Stimulated activated CD4-positive, alpha-beta T cell treated with anti-CD3 and anti-CD28 coated beads, Interleukin-2, amount 100 ng/mL, for 48 hours (primary cell): ENCODE data around the gene SUSD4.

Source experiments
- DNase-seq, 2 donors: peaks; one replicate each; pipeline ENCODE4 v3.0.0-alpha.2; 2020

SUSD4 gene

DNA sequence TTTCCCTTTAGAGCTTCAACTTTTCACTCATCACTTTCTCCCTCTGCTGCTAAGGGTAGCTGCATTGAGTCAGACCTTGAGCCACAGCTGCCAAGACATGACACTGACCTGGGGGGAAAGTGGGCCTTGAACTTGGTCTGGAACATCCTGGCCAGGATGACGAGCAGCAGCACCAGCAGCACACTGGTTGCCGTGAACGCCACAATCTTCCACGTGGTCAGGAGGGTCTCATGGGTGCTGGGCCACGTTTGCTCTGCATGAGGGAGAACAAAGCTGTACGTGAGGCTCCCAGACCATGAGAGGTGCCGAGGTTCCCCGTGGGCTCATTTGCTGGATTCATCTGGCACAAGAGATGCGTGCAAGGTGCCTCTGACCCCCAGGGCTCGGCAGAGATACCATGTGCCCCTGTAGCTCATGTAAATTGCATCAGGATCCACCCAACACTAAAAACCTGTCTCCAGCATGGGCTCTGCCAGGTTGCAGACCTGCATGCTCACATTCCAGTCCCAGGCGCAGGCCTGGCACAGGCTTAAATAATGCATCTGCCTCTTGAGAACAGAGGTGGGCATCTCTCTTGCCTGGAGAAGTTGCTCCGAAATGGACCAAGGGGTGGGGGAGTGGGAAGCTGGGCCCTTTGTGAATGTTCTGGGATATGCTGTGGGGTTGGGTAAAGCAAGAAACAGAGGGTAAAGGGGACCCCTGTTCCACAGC is 136.3 kb downstream of the SUSD4 start:
- DNase-seq: no peak

GRCh38 chr1:223227031-223227430 is 136.9 kb downstream of the SUSD4 start:
- no peak for DNase-seq

DNA sequence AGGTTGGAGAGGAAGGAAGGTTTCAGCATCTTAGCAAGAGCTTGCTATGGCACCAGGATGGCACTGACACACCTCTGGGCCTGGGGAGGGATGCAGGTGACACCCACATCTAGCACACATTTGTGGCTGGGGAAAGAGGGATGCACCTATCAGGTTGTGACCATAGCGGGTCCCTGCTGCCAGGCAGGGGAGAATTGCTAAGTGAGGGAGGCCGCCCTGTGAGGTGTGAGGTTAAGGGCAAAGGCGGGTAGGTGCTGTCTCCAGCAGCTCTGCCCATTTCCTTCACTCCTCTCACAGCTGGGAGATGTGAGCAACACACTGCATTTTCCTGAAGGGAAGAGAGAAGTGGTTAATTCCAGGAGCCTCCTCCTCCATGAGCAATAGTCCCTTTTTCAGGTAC is 137.7 kb downstream of the SUSD4 start:
- no peak for DNase-seq

DNA sequence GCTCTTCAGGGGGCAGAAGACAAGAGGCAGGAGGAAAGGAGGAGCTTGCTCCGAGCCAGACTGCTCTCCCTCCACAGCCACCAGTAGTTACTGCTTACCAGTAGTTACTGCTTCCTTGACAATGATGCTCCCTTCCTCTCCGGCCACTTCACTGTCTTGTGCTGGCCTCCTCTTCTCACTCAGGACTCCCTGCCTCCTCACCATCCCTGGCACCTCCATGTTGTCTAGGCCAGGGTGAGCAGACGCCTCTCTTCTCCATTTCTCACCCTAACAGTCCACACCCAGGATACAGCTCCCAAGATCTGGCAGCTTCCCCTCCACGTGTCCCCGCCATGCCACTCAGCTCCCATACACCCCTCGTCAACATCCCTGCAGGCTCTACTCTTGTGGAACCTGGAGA is 138.5 kb downstream of the SUSD4 start:
- DNase-seq: no peak

DNA sequence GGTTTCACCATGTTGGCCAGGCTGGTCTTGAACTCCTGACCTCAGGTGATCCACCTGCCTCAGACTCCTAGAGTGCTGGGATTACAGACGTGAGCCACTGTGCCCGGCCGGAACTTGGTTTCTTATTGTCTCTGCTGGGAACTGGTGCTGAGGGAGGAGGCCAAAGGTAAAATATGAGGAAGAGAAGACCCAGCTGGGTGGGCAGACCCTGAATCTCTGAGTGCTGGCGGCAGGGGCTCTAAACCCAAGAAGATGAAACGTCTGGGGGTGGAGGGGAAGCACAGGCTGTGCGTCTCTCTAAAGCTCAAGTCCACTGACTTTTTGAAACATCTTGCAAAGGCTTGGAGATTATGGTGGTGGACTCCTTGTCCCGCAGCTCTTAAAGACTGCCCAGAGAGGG is 138.9 kb downstream of the SUSD4 start:
- DNase-seq: no peak

- DNase-seq: no peak
Measured at GRCh38 chr1:223224465-223224864, 139.5 kb downstream of the SUSD4 start.

- DNase-seq: no peak
Measured at GRCh38 chr1:223223091-223223995, 140.6 kb downstream of the SUSD4 start.

DNA sequence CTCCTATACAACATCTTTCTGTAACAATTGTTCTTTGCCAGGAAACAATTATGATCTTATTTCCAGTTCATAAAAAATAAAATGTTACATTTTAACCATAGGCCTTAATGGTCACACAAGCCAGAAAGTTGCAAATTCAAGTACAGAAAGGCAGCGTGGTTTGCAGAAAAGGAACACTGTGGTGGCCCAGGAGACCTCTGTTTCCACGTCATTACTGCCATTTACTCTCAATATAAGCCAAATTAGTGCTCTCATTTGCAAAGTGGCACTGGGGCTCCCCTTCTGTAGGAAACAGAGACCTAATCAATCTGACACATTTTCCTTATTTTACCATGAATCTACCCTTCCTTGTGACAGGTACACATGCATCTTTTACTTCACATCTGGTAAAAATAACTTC is 141.6 kb downstream of the SUSD4 start:
- DNase-seq: no peak

GRCh38 chr1:223221686-223222085 is 142.3 kb downstream of the SUSD4 start:
- no peak for DNase-seq

DNA sequence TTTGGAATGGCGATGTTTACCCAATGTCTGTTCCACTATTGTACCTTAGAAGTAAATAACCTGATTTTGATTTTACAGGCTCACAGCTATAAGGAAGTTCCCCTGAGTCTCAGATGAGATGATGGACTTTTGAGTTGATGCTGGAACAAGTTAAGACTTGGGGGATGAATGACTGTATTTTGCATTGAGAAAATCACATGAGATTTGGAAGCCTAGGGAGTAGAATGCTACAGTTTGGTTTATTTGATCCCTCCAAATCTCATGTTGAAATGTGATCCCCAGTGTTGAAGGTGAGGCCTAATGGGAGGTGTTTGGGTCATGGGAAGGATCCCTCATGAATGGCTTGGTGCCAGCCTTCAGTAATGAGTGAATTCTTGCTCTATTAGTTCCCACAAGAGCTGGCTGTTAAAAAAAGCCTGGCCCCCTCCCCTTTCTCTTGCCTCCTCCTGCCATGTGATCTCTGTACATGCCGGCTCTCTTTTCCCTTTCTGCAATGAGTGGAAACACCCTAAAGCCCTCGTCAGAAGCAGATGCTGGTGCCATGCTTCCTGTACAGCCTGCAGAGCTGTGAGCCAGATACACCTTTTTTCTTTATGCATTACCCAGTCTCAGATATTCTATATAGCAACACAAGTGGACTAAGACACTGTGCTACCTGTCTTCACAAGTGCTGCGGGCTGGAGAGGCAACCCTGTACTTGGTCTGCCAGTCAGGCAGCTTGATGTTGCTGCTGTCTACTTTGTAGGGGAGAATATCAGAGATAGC is 143.9 kb downstream of the SUSD4 start:
- DNase-seq: no peak

DNA sequence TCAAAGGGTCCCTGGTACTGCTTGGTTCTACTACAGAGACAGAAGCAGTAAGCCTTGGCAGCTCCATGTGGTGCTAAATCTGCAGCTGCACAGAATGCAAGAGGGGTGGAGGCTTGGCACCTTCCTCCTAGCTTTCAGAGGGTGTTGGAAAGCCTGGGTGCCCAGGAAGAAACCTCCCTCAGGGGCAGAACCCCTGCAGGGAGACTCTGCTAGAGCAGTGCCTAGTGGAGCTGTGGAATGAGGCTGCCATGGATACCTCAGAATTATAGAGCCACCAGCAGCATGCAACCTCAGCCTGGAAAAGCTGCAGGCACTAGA is 144.7 kb downstream of the SUSD4 start:
- no peak for DNase-seq

DNA sequence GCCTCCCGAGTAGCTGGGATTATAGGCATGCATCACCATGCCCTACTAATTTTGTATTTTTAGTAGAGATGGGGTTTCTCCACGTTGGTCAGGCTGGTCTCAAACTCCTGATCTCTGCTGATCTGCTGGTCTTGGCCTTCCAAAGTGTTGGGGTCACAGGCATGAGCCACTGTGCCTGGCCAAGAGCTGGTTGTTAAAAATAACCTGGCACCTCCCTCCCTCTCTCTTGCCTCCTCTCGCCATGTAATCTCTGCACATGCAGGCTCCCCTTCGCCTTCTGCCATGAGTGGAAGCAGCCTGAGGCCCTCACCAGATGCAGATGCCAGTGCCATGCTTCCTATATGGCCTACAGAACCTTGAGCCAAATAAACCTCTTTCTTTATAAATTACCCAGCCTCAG is 146.2 kb downstream of the SUSD4 start:
- no peak for DNase-seq

- no peak for DNase-seq
Measured at GRCh38 chr1:223216531-223217205, 147.3 kb downstream of the SUSD4 start.

DNA sequence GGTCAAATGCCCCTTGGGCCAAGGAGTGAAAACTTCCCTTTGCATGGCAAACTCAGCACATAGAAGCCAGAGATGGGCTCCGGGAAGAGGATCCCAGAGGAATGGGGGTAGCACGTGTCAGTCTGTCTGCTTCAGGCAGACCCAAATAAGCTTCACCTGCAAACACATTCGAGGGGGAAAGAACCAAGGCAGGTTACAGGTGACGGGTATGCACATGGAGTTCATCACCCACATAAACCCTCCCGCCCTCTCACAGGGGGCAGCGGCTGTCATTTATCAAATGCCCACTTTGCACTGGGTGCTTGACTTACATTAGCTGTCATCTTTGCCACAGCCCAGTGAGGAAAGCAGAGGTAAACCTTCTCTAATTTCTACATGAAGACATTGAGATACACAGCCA is 147.9 kb downstream of the SUSD4 start:
- DNase-seq: no peak

- DNase-seq: no peak
Measured at GRCh38 chr1:223215026-223215425, 148.9 kb downstream of the SUSD4 start.

GRCh38 chr1:223214261-223214807 is 149.6 kb downstream of the SUSD4 start:
- DNase-seq: no peak

DNA sequence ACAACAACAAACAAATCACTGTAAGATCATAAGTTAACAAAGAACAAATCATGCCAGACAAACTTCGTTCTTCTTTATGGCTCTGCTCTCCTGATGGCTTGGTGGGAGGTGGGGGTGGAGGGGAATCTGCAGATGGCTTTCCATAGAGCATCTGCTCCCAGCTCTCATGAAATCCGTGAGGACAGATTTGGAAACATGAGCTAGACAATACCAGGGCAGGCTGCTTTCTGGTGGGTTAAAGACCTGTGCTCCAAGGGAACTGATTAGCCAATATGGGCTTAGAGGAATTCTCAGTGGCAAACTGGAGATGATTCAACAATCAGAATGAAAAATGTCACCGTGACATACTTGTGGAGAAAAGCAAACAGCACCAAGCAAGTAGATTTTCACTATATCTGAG is 151.5 kb downstream of the SUSD4 start:
- DNase-seq: no peak

DNA sequence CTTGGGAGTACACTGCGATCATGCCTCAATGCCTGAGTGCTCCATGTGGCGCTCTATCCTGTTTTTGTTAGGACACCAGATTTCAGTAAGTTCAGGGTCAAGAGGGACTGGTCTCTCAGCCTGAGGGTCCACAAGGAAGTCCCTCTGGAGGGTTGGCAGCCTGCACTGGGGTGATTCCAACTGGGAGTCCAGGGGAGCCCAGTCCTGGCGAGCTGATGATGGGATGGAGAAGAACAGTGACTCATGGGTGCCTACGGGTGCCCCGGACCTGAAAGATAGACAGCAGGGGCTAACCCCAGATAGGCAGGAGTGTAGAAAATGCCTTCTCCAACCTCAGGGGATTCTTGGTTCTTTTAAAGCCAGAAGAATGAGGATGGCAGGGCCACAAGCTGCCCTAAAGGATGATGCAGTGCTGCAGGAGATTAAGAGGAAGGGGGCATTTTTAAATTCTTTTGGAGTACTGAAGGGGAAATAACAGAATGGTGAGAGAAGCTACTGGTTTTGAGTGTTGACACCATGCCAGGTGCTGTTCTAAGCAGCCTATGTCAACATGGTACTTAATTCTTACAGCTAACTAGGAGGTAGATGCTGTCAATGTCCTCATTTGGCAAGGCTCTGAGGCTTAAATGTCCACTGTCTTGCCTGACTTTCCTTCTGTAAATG is 152.5 kb downstream of the SUSD4 start:
- no peak for DNase-seq

GRCh38 chr1:223210788-223211120 is 153.2 kb downstream of the SUSD4 start:
- DNase-seq: no peak

DNA sequence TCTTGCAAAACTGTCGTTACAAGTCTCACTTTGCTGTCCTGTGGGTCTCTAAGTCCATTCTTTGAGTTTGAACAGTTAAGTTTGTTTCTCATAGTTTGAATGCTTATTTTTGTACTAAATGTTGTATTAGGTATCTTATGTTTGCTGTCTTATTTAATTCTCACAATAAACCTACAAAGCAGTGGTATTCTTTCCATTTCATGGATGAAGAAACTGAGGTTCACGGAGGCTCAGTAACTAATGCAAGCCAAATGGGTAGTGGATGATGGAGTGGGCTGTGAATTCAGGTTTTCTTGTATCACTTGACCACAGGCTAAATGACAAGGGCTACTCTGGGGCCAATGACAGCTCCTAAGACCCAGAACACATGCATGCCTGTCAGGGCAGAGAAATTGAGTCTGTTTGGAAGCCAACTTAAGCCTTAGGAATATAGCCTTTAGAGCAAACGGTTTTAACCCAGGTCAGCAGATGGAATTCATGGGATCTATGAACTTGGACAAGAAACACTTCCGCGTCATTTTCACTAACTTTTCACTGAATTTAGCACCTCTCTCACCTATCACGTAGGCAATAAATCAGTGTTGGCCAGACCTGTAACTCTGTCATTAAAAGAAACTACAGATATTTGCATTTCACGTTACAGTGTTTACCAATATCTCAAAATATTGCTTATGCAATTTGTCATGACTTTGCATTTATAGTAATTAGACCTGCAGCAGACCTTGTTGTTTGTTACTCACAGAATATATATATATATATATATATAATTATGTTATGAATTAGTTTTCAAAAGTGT is 153.8 kb downstream of the SUSD4 start:
- DNase-seq: no peak

- no peak for DNase-seq
Measured at GRCh38 chr1:223209293-223209898, 154.6 kb downstream of the SUSD4 start.
